HepG2 (cell line): Measurements from ENCODE around the gene MYL6. TPM values are rescaled to one million over a fixed set of nuclear protein-coding genes. Genes with fewer than 3 reads are reported as not detected.

Experiments
- FOXC1 ChIP-seq: sonication (generic); formaldehyde crosslinking; IDR thresholded peaks from 2 replicates; pipeline ENCODE4 v1.8.0; 2022; ENCODE audit warnings: mild to moderate bottlenecking, missing genetic modification reagents, borderline replicate concordance
- HNF4G ChIP-seq, 2 experiments: sonication (generic) in 1 of 2; formaldehyde crosslinking in 1 of 2; IDR thresholded peaks; 2 replicates each; pipeline versions ENCODE4 v1.4.0 to v1.6.1; 2011 to 2020; ENCODE audit warnings: borderline replicate concordance in 2 of 2, low read depth in 2 of 2, mild to moderate bottlenecking in 2 of 2, low read length in 1 of 2, missing genetic modification reagents in 1 of 2, moderate library complexity in 1 of 2
- RBFOX2 ChIP-seq: fragments of 200-400 bp; formaldehyde crosslinking; IDR thresholded peaks from 2 replicates; pipeline ENCODE4 v1.6.1; 2017; ENCODE audit warnings: low read depth, mild to moderate bottlenecking, low read length
- SOX6 ChIP-seq, 2 experiments: fragments of 450-650 bp in 1 of 2; sonication (generic) in 1 of 2; formaldehyde crosslinking in 1 of 2; IDR thresholded peaks; 2 replicates each; pipeline versions ENCODE4 v1.4.0 to v1.6.1; 2017 to 2020; ENCODE audit warnings: antibody characterized with exemption in 1 of 2, mild to moderate bottlenecking in 1 of 2, missing genetic modification reagents in 1 of 2
- XBP1 ChIP-seq: sonication (generic); formaldehyde crosslinking; IDR thresholded peaks from 2 replicates; pipeline ENCODE4 v1.5.0; 2020; ENCODE audit warnings: missing genetic modification reagents
- ZNF383 ChIP-seq: sonication (generic); formaldehyde crosslinking; IDR thresholded peaks from 2 replicates; pipeline ENCODE4 v1.4.0; 2020; ENCODE audit warnings: missing genetic modification reagents, mild to moderate bottlenecking, borderline replicate concordance
- polyA plus RNA-seq, 8 experiments: library from polyadenylated mRNA; depleted of rRNA in 3 of 8; stranded (reverse) in 7 of 8; unstranded in 1 of 8; fragments of >200 nt; fragmentation: Illumina TruSeq in 4 of 8; extraction: Trizol in 4 of 8; gene quantifications; 2 replicates each; pipeline versions ENCODE4 v1.2.1 to v1.2.3, GENCODE V29; 2011 to 2016; ENCODE audit warnings: low read depth in 4 of 8, missing spikeins in 1 of 8, mixed read lengths in 1 of 8; ENCODE audit not compliant: insufficient read depth in 1 of 8
- total RNA-seq, 5 experiments: library from RNA; depleted of rRNA; stranded (reverse); fragments of >200 nt; fragmentation: Illumina TruSeq; extraction: Trizol; gene quantifications; 2 replicates each; pipeline ENCODE4 v1.2.3, GENCODE V29; 2016; ENCODE audit warnings: low read depth in 1 of 5
- TF ChIP-seq, protein P1 (sequence below): sonication (generic); formaldehyde crosslinking; IDR thresholded peaks from 2 replicates; pipeline ENCODE4 v1.4.0; 2020; ENCODE audit warnings: mild to moderate bottlenecking, missing genetic modification reagents
- TF ChIP-seq, protein P2 (sequence below): sonication (generic); formaldehyde crosslinking; IDR thresholded peaks from 2 replicates; pipeline ENCODE4 v1.5.0; 2020; ENCODE audit warnings: mild to moderate bottlenecking, missing genetic modification reagents
- TF ChIP-seq, protein P3 (sequence below): sonication (generic); formaldehyde crosslinking; IDR thresholded peaks from 2 replicates; pipeline ENCODE4 v1.8.1; 2023; ENCODE audit warnings: mild to moderate bottlenecking, missing genetic modification reagents, borderline replicate concordance
- TF ChIP-seq, protein P4 (sequence below): sonication (generic); formaldehyde crosslinking; IDR thresholded peaks from 2 replicates; pipeline ENCODE4 v1.4.0; 2020; ENCODE audit warnings: missing genetic modification reagents

The MYL6 gene
- total and polyA plus RNA-seq, 2 of the 13 experiments (the other 11 are each of a cell fraction or from before 2014, with no cell fraction given) = 1,127 to 1,192 TPM

DNA sequence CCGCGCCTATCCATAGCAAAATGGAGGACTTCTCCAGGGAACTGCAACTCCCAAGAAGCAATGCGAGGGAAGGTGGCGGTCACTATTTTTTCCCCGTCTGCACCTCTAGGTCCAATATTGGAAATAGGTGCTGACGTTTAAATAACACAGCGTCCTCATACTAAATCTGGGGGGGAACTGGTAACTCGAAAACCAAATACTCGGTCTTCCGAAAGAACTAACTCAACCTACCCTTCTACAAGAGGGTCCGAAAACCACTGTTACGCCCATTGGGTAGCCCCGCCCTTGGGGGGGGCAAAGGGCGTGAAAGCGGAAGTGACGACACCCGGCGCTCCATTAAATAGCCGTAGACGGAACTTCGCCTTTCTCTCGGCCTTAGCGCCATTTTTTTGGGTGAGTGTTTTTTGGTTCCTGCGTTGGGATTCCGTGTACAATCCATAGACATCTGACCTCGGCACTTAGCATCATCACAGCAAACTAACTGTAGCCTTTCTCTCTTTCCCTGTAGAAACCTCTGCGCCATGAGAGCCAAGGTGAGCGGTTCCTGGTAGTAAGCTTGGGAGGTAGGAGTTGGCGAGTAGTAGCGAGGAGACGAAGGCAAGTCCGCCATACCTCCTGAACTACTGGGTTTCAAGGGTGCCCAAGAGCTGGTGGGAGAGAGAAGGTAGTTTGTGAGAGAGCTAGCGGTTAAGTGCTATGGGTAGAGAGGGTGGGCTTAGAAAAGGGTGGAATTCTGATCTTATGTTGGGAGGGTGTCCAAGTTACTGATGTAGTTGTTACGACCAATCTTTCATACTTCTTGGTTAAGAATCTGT lies 41.7 kb upstream of the MYL6 start, which contains the start of gene RPL41 (continued):
- TF ChIP-seq, protein P1, sequence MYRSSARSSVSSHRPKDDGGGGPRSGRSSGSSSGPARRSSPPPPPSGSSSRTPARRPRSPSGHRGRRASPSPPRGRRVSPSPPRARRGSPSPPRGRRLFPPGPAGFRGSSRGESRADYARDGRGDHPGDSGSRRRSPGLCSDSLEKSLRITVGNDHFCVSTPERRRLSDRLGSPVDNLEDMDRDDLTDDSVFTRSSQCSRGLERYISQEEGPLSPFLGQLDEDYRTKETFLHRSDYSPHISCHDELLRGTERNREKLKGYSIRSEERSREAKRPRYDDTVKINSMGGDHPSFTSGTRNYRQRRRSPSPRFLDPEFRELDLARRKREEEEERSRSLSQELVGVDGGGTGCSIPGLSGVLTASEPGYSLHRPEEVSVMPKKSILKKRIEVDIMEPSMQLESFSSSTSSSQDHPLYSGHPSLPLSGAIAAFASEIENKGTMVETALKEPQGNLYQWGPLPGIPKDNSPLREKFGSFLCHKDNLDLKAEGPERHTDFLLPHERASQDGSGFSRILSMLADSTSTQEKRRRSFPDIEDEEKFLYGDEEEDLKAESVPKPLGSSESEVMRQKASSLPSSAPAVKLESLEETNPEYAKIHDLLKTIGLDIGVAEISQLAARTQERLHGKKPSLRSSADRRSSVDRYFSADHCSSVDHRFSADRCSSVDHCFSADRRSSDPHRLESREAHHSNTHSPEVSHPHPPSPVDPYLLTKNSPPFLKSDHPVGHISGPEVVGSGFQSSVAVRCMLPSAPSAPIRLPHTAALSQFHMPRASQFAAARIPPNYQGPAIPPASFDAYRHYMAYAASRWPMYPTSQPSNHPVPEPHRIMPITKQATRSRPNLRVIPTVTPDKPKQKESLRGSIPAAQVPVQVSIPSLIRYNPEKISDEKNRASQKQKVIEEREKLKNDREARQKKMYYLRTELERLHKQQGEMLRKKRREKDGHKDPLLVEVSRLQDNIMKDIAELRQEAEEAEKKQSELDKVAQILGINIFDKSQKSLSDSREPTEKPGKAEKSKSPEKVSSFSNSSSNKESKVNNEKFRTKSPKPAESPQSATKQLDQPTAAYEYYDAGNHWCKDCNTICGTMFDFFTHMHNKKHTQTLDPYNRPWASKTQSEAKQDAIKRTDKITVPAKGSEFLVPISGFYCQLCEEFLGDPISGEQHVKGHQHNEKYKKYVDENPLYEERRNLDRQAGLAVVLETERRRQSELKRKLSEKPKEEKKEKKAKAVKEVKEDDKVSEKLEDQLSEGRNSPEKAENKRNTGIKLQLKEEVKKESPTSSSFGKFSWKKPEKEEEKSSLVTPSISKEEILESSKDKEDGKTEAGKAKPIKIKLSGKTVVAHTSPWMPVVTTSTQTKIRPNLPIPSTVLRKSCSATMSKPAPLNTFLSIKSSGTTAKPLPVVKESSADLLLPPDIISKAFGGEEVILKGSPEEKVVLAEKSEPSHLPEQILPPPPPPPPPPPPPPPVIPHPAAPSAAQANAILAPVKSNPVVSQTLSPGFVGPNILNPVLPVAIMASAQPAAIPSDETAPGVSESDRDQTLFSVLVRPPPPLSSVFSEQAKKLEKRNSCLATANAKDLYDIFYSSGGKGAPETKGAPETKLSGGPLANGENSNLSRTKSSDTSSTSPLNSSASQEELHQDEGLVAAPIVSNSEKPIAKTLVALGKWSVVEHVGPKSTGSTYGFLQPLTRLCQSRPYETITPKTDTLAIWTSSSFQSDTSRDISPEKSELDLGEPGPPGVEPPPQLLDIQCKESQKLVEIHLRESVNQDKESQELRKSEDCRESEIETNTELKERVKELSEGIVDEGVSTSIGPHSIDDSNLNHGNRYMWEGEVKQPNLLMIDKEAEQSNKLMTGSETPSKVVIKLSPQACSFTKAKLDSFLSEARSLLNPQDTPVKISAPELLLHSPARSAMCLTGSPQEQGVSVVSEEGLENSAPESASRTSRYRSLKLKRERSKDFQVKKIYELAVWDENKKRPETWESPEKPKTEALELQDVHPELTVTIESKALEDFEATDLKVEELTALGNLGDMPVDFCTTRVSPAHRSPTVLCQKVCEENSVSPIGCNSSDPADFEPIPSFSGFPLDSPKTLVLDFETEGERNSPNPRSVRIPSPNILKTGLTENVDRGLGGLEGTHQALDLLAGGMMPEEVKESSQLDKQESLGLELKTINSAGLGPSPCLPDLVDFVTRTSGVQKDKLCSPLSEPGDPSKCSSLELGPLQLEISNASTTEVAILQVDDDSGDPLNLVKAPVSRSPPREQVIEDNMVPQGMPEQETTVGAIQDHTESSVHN (CRISPR knock-in tag) = peak; percentile 87; the same call in 1 of the 2 replicates
- TF ChIP-seq XBP1 (CRISPR knock-in tag) = 0 out of 2 replicates have a peak, but pooled peaks have one; percentile 41
- TF ChIP-seq, protein P2, sequence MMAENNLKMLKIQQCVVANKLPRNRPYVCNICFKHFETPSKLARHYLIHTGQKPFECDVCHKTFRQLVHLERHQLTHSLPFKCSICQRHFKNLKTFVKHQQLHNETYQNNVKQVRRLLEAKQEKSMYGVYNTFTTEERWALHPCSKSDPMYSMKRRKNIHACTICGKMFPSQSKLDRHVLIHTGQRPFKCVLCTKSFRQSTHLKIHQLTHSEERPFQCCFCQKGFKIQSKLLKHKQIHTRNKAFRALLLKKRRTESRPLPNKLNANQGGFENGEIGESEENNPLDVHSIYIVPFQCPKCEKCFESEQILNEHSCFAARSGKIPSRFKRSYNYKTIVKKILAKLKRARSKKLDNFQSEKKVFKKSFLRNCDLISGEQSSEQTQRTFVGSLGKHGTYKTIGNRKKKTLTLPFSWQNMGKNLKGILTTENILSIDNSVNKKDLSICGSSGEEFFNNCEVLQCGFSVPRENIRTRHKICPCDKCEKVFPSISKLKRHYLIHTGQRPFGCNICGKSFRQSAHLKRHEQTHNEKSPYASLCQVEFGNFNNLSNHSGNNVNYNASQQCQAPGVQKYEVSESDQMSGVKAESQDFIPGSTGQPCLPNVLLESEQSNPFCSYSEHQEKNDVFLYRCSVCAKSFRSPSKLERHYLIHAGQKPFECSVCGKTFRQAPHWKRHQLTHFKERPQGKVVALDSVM = 0 out of 2 replicates have a peak, but pooled peaks have one; percentile 3
- TF ChIP-seq HNF4G (IDR thresholded peaks at IDR 0.05; ENCODE audit: borderline replicate concordance, low read depth, low read length) = peak; percentile 85
- no peak for TF ChIP-seq HNF4G (CRISPR knock-in tag; IDR thresholded peaks at IDR 0.05; ENCODE audit: borderline replicate concordance, low read depth)
- TF ChIP-seq, protein P3, sequence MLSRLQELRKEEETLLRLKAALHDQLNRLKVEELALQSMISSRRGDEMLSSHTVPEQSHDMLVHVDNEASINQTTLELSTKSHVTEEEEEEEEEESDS (CRISPR knock-in tag) = no peak
- TF ChIP-seq FOXC1 (CRISPR knock-in tag) = peak; percentile 72; the same call in 1 of the 2 replicates
- TF ChIP-seq SOX6 (IDR thresholded peaks at IDR 0.05) = no peak
- peak; percentile 63 for TF ChIP-seq SOX6 (CRISPR knock-in tag; IDR thresholded peaks at IDR 0.05)
- TF ChIP-seq RBFOX2 = peak; percentile 77
- TF ChIP-seq, protein P4, sequence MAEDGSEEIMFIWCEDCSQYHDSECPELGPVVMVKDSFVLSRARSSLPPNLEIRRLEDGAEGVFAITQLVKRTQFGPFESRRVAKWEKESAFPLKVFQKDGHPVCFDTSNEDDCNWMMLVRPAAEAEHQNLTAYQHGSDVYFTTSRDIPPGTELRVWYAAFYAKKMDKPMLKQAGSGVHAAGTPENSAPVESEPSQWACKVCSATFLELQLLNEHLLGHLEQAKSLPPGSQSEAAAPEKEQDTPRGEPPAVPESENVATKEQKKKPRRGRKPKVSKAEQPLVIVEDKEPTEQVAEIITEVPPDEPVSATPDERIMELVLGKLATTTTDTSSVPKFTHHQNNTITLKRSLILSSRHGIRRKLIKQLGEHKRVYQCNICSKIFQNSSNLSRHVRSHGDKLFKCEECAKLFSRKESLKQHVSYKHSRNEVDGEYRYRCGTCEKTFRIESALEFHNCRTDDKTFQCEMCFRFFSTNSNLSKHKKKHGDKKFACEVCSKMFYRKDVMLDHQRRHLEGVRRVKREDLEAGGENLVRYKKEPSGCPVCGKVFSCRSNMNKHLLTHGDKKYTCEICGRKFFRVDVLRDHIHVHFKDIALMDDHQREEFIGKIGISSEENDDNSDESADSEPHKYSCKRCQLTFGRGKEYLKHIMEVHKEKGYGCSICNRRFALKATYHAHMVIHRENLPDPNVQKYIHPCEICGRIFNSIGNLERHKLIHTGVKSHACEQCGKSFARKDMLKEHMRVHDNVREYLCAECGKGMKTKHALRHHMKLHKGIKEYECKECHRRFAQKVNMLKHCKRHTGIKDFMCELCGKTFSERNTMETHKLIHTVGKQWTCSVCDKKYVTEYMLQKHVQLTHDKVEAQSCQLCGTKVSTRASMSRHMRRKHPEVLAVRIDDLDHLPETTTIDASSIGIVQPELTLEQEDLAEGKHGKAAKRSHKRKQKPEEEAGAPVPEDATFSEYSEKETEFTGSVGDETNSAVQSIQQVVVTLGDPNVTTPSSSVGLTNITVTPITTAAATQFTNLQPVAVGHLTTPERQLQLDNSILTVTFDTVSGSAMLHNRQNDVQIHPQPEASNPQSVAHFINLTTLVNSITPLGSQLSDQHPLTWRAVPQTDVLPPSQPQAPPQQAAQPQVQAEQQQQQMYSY (CRISPR knock-in tag) = 0 out of 2 replicates have a peak, but pooled peaks have one; percentile 22
- peak; percentile 49; the same call in 1 of the 2 replicates for TF ChIP-seq ZNF383 (CRISPR knock-in tag)
